Nephron (organoid): Measurements from ENCODE around the gene KRT36.

ENCODE experiments used
- H3K27ac Mint-ChIP-seq, 3 experiments: 2 replicates each; pipeline ENCODE4 v1.8.0; 2020; ENCODE audit warnings: mixed read lengths in 3 of 3, mild to moderate bottlenecking in 2 of 3, moderate library complexity in 1 of 3
- H3K27me3 Mint-ChIP-seq: 2 replicates; pipeline ENCODE4 v1.8.0; 2021; ENCODE audit warnings: low read depth, mild to moderate bottlenecking, moderate library complexity, mixed read lengths
- H3K36me3 Mint-ChIP-seq: 2 replicates; pipeline ENCODE4 v1.8.0; 2020; ENCODE audit warnings: low read depth, mixed read lengths
- H3K4me1 Mint-ChIP-seq: 2 replicates; pipeline ENCODE4 v1.8.0; 2020; ENCODE audit warnings: mixed read lengths
- H3K4me3 Mint-ChIP-seq, 3 experiments: 2 replicates each; pipeline ENCODE4 v1.8.0; 2020; ENCODE audit warnings: mild to moderate bottlenecking in 3 of 3, mixed read lengths in 3 of 3, moderate library complexity in 2 of 3
- H3K9me3 Mint-ChIP-seq: 2 replicates; pipeline ENCODE4 v1.8.0; 2020; ENCODE audit warnings: mixed read lengths
- CTCF ChIP-seq, 3 experiments: fragments of 200-600 bp; sonication (generic); IDR thresholded peaks; one replicate each; pipeline ENCODE4 v1.5.0; 2021; ENCODE audit warnings: antibody characterized with exemption in 3 of 3; ENCODE audit not compliant: unreplicated experiment in 3 of 3

The KRT36 gene

GRCh38 chr17:41453066-41453465 lies 36.6 kb downstream of the KRT36 start:
- H3K4me3 Mint-ChIP-seq = no peak overlapping the region
- peaks cover 4% of the 10 kb centered on the region for H3K27me3 Mint-ChIP-seq
- no peak for TF ChIP-seq CTCF (IDR thresholded peaks at IDR 0.05; ENCODE audit: unreplicated experiment in 3 of 3)
- H3K9me3 Mint-ChIP-seq = peaks cover 9% of the 10 kb centered on the region
- no peaks in the 10 kb centered on the region for H3K4me1 Mint-ChIP-seq
- H3K27ac Mint-ChIP-seq = no peak overlapping the region
- no peaks in the 10 kb centered on the region for H3K36me3 Mint-ChIP-seq

- H3K9me3 Mint-ChIP-seq = peaks cover 9% of the 10 kb centered on the region
- no peaks in the 10 kb centered on the region for H3K4me1 Mint-ChIP-seq
- no peak for TF ChIP-seq CTCF (IDR thresholded peaks at IDR 0.05; ENCODE audit: unreplicated experiment in 3 of 3)
- H3K36me3 Mint-ChIP-seq = no peaks in the 10 kb centered on the region
- no peak overlapping the region for H3K27ac Mint-ChIP-seq
- peaks cover 5% of the 10 kb centered on the region for H3K27me3 Mint-ChIP-seq
- H3K4me3 Mint-ChIP-seq = no peak overlapping the region
These were observed 37.4 kb downstream of the KRT36 start for GRCh38 chr17:41452281-41452680.

- no peaks in the 10 kb centered on the region for H3K36me3 Mint-ChIP-seq
- no peak for TF ChIP-seq CTCF (IDR thresholded peaks at IDR 0.05; ENCODE audit: unreplicated experiment in 3 of 3)
- no peaks in the 10 kb centered on the region for H3K4me1 Mint-ChIP-seq
- no peak overlapping the region for H3K4me3 Mint-ChIP-seq
- peaks cover 9% of the 10 kb centered on the region for H3K9me3 Mint-ChIP-seq
- peaks cover 12% of the 10 kb centered on the region for H3K27me3 Mint-ChIP-seq
- no peak overlapping the region for H3K27ac Mint-ChIP-seq
These were observed 38.5 kb downstream of the KRT36 start for GRCh38 chr17:41451154-41451728.

GRCh38 chr17:41449008-41449407 lies 40.7 kb downstream of the KRT36 start:
- peaks cover 12% of the 10 kb centered on the region for H3K27me3 Mint-ChIP-seq
- TF ChIP-seq CTCF (IDR thresholded peaks at IDR 0.05; ENCODE audit: unreplicated experiment in 3 of 3) = no peak

GRCh38 chr17:41448506-41448905 lies 41.2 kb downstream of the KRT36 start:
- H3K4me1 Mint-ChIP-seq = no peaks in the 10 kb centered on the region
- no peak for TF ChIP-seq CTCF (IDR thresholded peaks at IDR 0.05; ENCODE audit: unreplicated experiment in 3 of 3)

More at GRCh38 chr17:41449008-41449407, 40.7 kb downstream of the KRT36 start:
- Mint-ChIP-seq H3K9me3 (peaks cover 9% of the 10 kb centered on the region), H3K4me1 (no peaks in the 10 kb centered on the region), H3K4me3 (no peak overlapping the region), H3K36me3 (no peaks in the 10 kb centered on the region), H3K27ac (no peak overlapping the region)

GRCh38 chr17:41446806-41447205 lies 42.9 kb downstream of the KRT36 start:
- H3K36me3 Mint-ChIP-seq = no peaks in the 10 kb centered on the region
- H3K27me3 Mint-ChIP-seq = peaks cover 15% of the 10 kb centered on the region
- peaks cover 6% of the 10 kb centered on the region for H3K9me3 Mint-ChIP-seq
- H3K4me1 Mint-ChIP-seq = no peaks in the 10 kb centered on the region
- no peak overlapping the region for H3K27ac Mint-ChIP-seq
- no peak overlapping the region for H3K4me3 Mint-ChIP-seq
- no peak for TF ChIP-seq CTCF (IDR thresholded peaks at IDR 0.05; ENCODE audit: unreplicated experiment in 3 of 3)

More at GRCh38 chr17:41448506-41448905, 41.2 kb downstream of the KRT36 start:
- H3K27ac Mint-ChIP-seq = no peak overlapping the region
- H3K4me3 Mint-ChIP-seq = no peak overlapping the region
- peaks cover 12% of the 10 kb centered on the region for H3K27me3 Mint-ChIP-seq
- no peaks in the 10 kb centered on the region for H3K36me3 Mint-ChIP-seq
- H3K9me3 Mint-ChIP-seq = peaks cover 9% of the 10 kb centered on the region
